Heart left ventricle (tissue), 13 donors: ENCODE data around the gene MYO5A.

Source experiments
- CTCF ChIP-seq, 12 donors: fragments of 200-600 bp; sonication (generic) in 4 of 12; IDR thresholded peaks; one replicate each; pipeline versions ENCODE4 v1.5.0 to v1.8.0; 2018 to 2022; ENCODE audit warnings: antibody characterized with exemption in 12 of 12, mild to moderate bottlenecking in 5 of 12
- POLR2A ChIP-seq, 2 donors: fragments of 450-650 bp; IDR thresholded peaks; one replicate each; pipeline ENCODE4 v1.6.1; 2017; ENCODE audit warnings: antibody characterized with exemption in 2 of 2, mild to moderate bottlenecking in 2 of 2, moderate library complexity in 2 of 2
- donor health status: ischemic (EF 13 %, LVEDD 7.1; RV severe dilation, severe dysfunction).
- donor health status: DM: no; HTN: yes; CAD: no.
- donor health status: DM: no; HTN: no; CAD: no.
- donor health status: ischemic (EF 25% LVEDD 6.9; RV normal size, moderate dysfunction).
- donor health status: ischemic (EF 25% LVEDD 5.7; RV mildly dilated, moderate dysfunction).
- donor health status: ischemic (EF 35%, LVEDD 5.7; RV mildly dilated, moderate dysfunction).
- donor health status: nonischemic (EF 11% LVEDD 7.7; RV severe dilation, severe dysfunction).
- donor health status: DM: yes; HTN: yes; CAD: no.
- donor health status: PGD.
- donor health status: ischemic (EF 29% LVEDD 5.4; RV normal size, mild dysfunction).
- donor health status: nonischemic (EF 23%, LVEDD 6.1; RV moderate dilation, normal function).

DNA sequence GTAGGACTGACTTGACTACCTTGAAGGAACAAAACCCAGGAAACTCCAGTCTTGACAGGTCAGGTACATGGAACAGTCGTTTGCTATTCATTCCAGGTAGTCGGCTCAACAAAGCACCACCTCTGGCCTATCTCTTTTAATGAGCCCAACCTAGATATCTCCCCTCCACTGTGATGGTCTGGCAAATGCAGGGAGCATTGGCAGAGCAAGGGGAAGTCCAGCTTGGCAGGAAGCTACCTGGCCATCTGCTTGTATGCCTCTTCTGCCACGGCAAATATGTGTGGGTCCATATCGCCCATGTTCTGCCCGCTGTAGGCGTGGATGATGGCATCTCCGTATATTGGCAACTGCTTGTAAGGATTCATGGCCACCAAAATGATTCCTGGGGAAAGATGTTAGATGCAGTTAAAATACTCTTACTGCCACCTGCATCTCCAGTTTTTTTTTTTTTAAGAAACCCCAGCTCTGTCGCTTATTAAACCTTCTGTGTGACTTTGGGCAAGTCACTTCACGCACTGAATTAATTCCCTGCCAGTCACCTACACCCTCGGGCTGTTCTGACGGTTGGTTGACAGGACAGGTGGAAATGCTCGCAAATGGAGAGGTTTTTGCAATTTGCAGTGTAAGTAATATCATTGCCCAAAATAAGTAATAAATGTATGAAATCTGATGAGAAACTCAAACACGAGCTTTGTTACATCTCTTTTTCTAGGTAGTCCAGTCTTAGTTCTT lies 249.9 kb downstream of the MYO5A start:
- no peak for TF ChIP-seq POLR2A (IDR thresholded peaks at IDR 0.05)
- TF ChIP-seq CTCF (IDR thresholded peaks at IDR 0.05), result no peak
